HepG2 (cell line): ENCODE results near the gene GINM1. TPM values are rescaled to one million over a fixed set of nuclear protein-coding genes. Genes with fewer than 3 reads are reported as not detected.
A peak's percentile ranks its signal among the peaks of the same experiment; 100 is the strongest.

ENCODE experiments used
- ATAC-seq: fragments of 200-7000 bp; cut with Tn5 transposase; 3 replicates; pipeline ENCODE4 v1.9.1; 2020; ENCODE audit warnings: mild to moderate bottlenecking, moderate library complexity
- BruUV-seq: library from RNA; stranded (reverse); fragments of 400-500 nt; replicated peaks from 2 replicates; lab custom pipeline; 2021; lab: Mats Ljungman, UMichigan
- CTCF ChIA-PET: fragments of 300-600 bp; formaldehyde crosslinking; extraction: SDS; loops from one replicate; lab custom pipeline; 2021; ENCODE audit warnings: low total read pairs, inconsistent platforms, low intra/inter-chr PET ratio; lab: Yijun Ruan, JAX
- POLR2A ChIA-PET: fragments of 350-600 bp; sonication (Branson Sonifier 250); formaldehyde crosslinking; loops from one replicate; lab custom pipeline; 2020; ENCODE audit warnings: antibody characterized with exemption, inconsistent platforms; lab: Yijun Ruan, JAX
- DNase-seq: peaks from one replicate; pipeline ENCODE4 v3.0.0-alpha.2; 2015; ENCODE audit warnings: low spot score
- FAIRE-seq: peaks from 3 replicates; lab custom pipeline; 2011; peaks lifted over from hg19 to GRCh38; lab: Jason Lieb, UNC
- H2AFZ ChIP-seq: one replicate; pipeline ENCODE4 v1.6.1; 2011; ENCODE audit warnings: low read length, inconsistent platforms
- H3K27ac ChIP-seq: fragments of 300-600 bp; 3 replicates; pipeline ENCODE4 v1.8.0; 2011; ENCODE audit warnings: mixed run types, mild to moderate bottlenecking, mixed read lengths, low read length, inconsistent platforms; ENCODE audit not compliant: insufficient read depth; ENCODE audit errors: extremely low read length
- H3K27me3 ChIP-seq, 2 experiments: fragments of 200-600 bp in 1 of 2; 2 replicates in 1 of 2; 3 replicates in 1 of 2; pipeline versions ENCODE4 v1.6.0 to v1.8.0; 2011; ENCODE audit warnings: low read length in 2 of 2, mild to moderate bottlenecking in 2 of 2, moderate library complexity in 2 of 2, inconsistent platforms in 1 of 2; ENCODE audit not compliant: insufficient read depth in 2 of 2, control insufficient read depth in 1 of 2
- H3K36me3 ChIP-seq, 2 experiments: fragments of 200-600 bp in 1 of 2; replicated peaks in 1 of 2; 2 replicates in 1 of 2; 3 replicates in 1 of 2; pipeline versions ENCODE4 v1.5.1 to v1.8.0; 2011; ENCODE audit warnings: low read length in 2 of 2, inconsistent platforms in 1 of 2; ENCODE audit not compliant: insufficient read depth in 2 of 2, control insufficient read depth in 1 of 2
- H3K4me1 ChIP-seq: 2 replicates; pipeline ENCODE4 v1.5.1; 2012; ENCODE audit warnings: low read length, inconsistent platforms; ENCODE audit not compliant: insufficient read depth
- H3K4me2 ChIP-seq: 2 replicates; pipeline ENCODE4 v1.6.0; 2011; ENCODE audit warnings: low read depth, low read length, inconsistent platforms
- H3K4me3 ChIP-seq, 3 experiments: fragments of 200-600 bp in 1 of 3; sonication (generic), shearing (Covaris generic) in 1 of 3; replicated peaks in 1 of 3; 2 replicates each; pipeline ENCODE4 v1.5.1; 2011 to 2016; ENCODE audit warnings: low read length in 3 of 3, inconsistent platforms in 2 of 3, low read depth in 2 of 3, mild to moderate bottlenecking in 2 of 3, control low read depth in 1 of 3, mixed read lengths in 1 of 3; ENCODE audit not compliant: insufficient read depth in 1 of 3
- H3K79me2 ChIP-seq: one replicate; pipeline ENCODE4 v1.6.1; 2011; ENCODE audit warnings: low read length, inconsistent platforms; ENCODE audit not compliant: insufficient read depth
- H3K9ac ChIP-seq: 2 replicates; pipeline ENCODE4 v1.6.0; 2011; ENCODE audit warnings: mild to moderate bottlenecking, low read depth, low read length, inconsistent platforms; ENCODE audit not compliant: insufficient read depth
- H3K9me3 ChIP-seq: 2 replicates; pipeline ENCODE4 v1.5.1; 2012; ENCODE audit warnings: mild to moderate bottlenecking, low read length
- H4K20me1 ChIP-seq: 2 replicates; pipeline ENCODE4 v1.6.0; 2011; ENCODE audit warnings: inconsistent platforms, mild to moderate bottlenecking, low read length, moderate library complexity; ENCODE audit not compliant: insufficient read depth
- ARNT2 ChIP-seq: sonication (generic); formaldehyde crosslinking; IDR thresholded peaks from 2 replicates; pipeline ENCODE4 v1.8.0; 2022; ENCODE audit warnings: mild to moderate bottlenecking, low read depth, missing genetic modification reagents, moderate library complexity
- BHLHE40 ChIP-seq: IDR thresholded peaks from 2 replicates; pipeline ENCODE4 v1.6.1; 2011; ENCODE audit warnings: low read length, improper control_type of control experiment
- CBFB ChIP-seq: sonication (generic); formaldehyde crosslinking; IDR thresholded peaks from 2 replicates; pipeline ENCODE4 v1.4.0; 2020; ENCODE audit warnings: missing genetic modification reagents
- CBX2 ChIP-seq, 2 experiments: fragments of 200-600 bp in 1 of 2; sonication (generic); formaldehyde crosslinking in 1 of 2; IDR thresholded peaks; 2 replicates each; pipeline versions ENCODE4 v1.7.0 to v1.8.1; 2018 to 2022; ENCODE audit warnings: low read depth in 2 of 2, low read length in 1 of 2, mild to moderate bottlenecking in 1 of 2, missing genetic modification reagents in 1 of 2
- ZNF121 ChIP-seq: sonication (generic); formaldehyde crosslinking; IDR thresholded peaks from 2 replicates; pipeline ENCODE4 v1.5.0; 2020; ENCODE audit warnings: mild to moderate bottlenecking, missing genetic modification reagents
- ZNF879 ChIP-seq: sonication (generic); formaldehyde crosslinking; IDR thresholded peaks from 2 replicates; pipeline ENCODE4 v1.8.1; 2023; ENCODE audit warnings: missing genetic modification reagents
- WGBS: methylation state at CpG from one replicate; pipeline ENCODE4 v1.1.6; 2017; ENCODE audit warnings: low lambda C conversion rate; 5-methylcytosine and 5-hydroxymethylcytosine counted together
- in situ Hi-C: cut with HindIII; loops from 2 replicates; pipeline ENCODE4 v1.10.0; 2017; ENCODE audit warnings: low pct_unique_long_range_greater_than_20kb; ENCODE audit not compliant: extremely low pct_ligation_motif_present
- intact Hi-C: fragments of 100-400 bp; cut with micrococcal nuclease; formaldehyde crosslinking; loops from one replicate; pipeline ENCODE4 v1.10.0; 2022; ENCODE audit not compliant: unreplicated experiment
- polyA plus RNA-seq, 8 experiments: library from polyadenylated mRNA; depleted of rRNA in 3 of 8; stranded (reverse) in 7 of 8; unstranded in 1 of 8; fragments of >200 nt; fragmentation: Illumina TruSeq in 4 of 8; extraction: Trizol in 4 of 8; gene quantifications; 2 replicates each; pipeline versions ENCODE4 v1.2.1 to v1.2.3, GENCODE V29; 2011 to 2016; ENCODE audit warnings: low read depth in 4 of 8, missing spikeins in 1 of 8, mixed read lengths in 1 of 8; ENCODE audit not compliant: insufficient read depth in 1 of 8
- total RNA-seq, 5 experiments: library from RNA; depleted of rRNA; stranded (reverse); fragments of >200 nt; fragmentation: Illumina TruSeq; extraction: Trizol; gene quantifications; 2 replicates each; pipeline ENCODE4 v1.2.3, GENCODE V29; 2016; ENCODE audit warnings: low read depth in 1 of 5
- TF ChIP-seq, protein P1 (sequence below): sonication (generic); formaldehyde crosslinking; IDR thresholded peaks from 2 replicates; pipeline ENCODE4 v1.4.0; 2020; ENCODE audit warnings: missing genetic modification reagents, borderline replicate concordance

Gene GINM1
- total and polyA plus RNA-seq, 2 of the 13 experiments (the other 11 are each of a cell fraction or from before 2014, with no cell fraction given): 19.4 to 27.5 TPM

DNA sequence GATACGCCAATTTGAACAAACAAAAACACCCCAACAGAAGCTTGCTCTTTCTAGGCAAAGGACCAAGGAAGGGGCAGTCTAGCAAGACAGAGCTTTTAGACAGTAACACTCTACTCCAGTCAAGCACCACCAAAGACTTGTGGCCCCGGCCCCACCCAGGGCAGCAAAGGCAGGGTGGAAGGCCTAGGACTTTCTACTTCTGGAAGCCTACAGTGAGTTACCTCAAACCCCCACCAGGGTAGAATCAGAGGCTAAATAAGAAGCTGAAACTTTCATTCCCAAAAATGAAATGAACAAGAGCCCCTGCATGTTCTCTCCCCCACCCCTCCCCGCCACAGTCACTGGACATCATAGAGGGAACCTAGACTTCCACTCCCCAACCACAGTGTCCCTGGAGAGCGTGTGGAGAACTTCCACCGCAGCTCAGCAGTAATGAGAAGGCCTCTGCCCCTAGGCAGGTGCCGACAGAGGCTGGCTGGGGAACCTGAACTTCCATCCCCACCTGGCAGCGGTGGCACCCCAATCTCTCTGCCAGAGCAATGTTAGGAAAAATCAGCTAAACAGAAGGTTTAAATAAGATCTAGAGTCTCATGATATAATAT is 42.3 kb downstream of the GINM1 start (continued):
- TF ChIP-seq ARNT2 (CRISPR knock-in tag): no peak
- TF ChIP-seq CBFB (CRISPR knock-in tag): no peak

DNA sequence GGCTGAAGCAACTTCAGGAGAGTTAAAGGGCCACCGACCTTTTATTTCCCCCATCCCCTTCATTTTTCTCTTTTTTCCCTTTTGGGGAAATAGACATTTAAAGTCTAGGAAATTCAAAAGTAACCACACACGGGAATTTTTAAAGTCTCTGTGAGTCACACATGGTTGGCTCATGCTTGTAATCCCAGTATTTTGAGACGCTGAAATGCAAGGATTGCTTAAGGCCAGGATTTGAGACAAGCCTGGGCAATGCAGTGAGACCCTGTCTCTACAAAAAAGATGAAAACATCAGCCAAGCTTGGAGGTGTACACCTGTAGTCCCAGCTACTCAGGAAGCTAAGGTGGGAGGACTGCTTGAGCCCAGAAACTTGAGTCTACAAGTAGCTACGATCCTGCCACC is 48.2 kb downstream of the GINM1 start:
- 90% methylated on average over 4 of the region's 4 CpGs for WGBS
- no peak for FAIRE-seq
- Histone ChIP-seq H3K9me3 (peaks cover 13% of the 10 kb centered on the region), H3K9ac (no peak overlapping the region), H2AFZ (no peak overlapping the region), H3K27me3 (no peaks in the 10 kb centered on the region), H3K4me3 (no peak overlapping the region), H3K27ac (no peak overlapping the region), H4K20me1 (no peaks in the 10 kb centered on the region; the same call in 1 of the 2 replicates), H3K4me1 (no peaks in the 10 kb centered on the region), H3K36me3 (peaks cover 0 to 6% of the 10 kb centered on the region in 2 experiments; a peak in 2 of 5 replicates), H3K4me2 (no peak overlapping the region), H3K79me2 (no peaks in the 10 kb centered on the region)
- no peak for DNase-seq
- ChIA-PET POLR2A (no interaction called here), CTCF (no interaction called here)
- no TSS peak for BruUV-seq
- in situ Hi-C loops (no loop called here), intact Hi-C loops (no loop called here)
- ATAC-seq: no peak
- TF ChIP-seq BHLHE40: no peak
- TF ChIP-seq ZNF879 (CRISPR knock-in tag): no peak
- TF ChIP-seq ZNF121 (CRISPR knock-in tag): peak; percentile 71

DNA sequence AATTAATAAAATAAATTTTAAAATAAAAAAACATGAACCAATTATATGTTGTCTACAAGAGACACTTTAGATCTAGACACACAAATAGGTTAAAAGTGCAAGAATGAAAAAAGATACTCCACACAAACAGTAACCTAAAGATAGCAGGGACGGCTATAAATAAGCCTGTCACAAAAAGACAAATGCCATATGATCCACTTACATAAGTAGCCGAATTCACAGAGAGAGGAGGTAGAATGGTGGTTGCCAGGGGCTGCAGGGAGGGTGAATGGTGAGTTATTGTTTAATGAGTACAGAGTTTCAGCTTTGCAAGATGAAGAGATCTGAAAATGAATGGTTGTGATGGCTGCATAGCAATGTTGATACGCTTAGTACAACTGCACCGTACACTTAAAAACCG is 49.6 kb downstream of the GINM1 start:
- no peak overlapping the region for H2AFZ ChIP-seq
- DNase-seq (no peak), ATAC-seq (no peak), FAIRE-seq (no peak)
- no peaks in the 10 kb centered on the region; the same call in 1 of the 2 replicates for H4K20me1 ChIP-seq
- H3K4me3 ChIP-seq: no peak overlapping the region
- in situ Hi-C loops: no loop called here
- no peaks in the 10 kb centered on the region for H3K27me3 ChIP-seq
- ChIA-PET CTCF (no interaction called here), POLR2A (no interaction called here)
- WGBS: 96% methylated on average over 5 of the region's 5 CpGs
- intact Hi-C loops: no loop called here
- no TSS peak for BruUV-seq
- H3K27ac ChIP-seq: no peak overlapping the region
- H3K4me1 ChIP-seq: no peaks in the 10 kb centered on the region
- no peaks in the 10 kb centered on the region for H3K79me2 ChIP-seq
- H3K9ac ChIP-seq: no peak overlapping the region
- H3K36me3 ChIP-seq: peaks cover 0 to 11% of the 10 kb centered on the region in 2 experiments; a peak in 2 of 5 replicates
- peaks cover 13% of the 10 kb centered on the region for H3K9me3 ChIP-seq
- H3K4me2 ChIP-seq: no peak overlapping the region
- TF ChIP-seq, protein P1, sequence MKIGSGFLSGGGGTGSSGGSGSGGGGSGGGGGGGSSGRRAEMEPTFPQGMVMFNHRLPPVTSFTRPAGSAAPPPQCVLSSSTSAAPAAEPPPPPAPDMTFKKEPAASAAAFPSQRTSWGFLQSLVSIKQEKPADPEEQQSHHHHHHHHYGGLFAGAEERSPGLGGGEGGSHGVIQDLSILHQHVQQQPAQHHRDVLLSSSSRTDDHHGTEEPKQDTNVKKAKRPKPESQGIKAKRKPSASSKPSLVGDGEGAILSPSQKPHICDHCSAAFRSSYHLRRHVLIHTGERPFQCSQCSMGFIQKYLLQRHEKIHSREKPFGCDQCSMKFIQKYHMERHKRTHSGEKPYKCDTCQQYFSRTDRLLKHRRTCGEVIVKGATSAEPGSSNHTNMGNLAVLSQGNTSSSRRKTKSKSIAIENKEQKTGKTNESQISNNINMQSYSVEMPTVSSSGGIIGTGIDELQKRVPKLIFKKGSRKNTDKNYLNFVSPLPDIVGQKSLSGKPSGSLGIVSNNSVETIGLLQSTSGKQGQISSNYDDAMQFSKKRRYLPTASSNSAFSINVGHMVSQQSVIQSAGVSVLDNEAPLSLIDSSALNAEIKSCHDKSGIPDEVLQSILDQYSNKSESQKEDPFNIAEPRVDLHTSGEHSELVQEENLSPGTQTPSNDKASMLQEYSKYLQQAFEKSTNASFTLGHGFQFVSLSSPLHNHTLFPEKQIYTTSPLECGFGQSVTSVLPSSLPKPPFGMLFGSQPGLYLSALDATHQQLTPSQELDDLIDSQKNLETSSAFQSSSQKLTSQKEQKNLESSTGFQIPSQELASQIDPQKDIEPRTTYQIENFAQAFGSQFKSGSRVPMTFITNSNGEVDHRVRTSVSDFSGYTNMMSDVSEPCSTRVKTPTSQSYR: no peak
- no peak for TF ChIP-seq CBX2 (IDR thresholded peaks at IDR 0.05; ENCODE audit: low read depth, low read length)
- no peak for TF ChIP-seq CBX2 (CRISPR knock-in tag; IDR thresholded peaks at IDR 0.05; ENCODE audit: low read depth)
